ENCODE results near the gene NHLRC4. TPM values are rescaled to one million over a fixed set of nuclear protein-coding genes. Genes with fewer than 3 reads are reported as not detected.
A peak's percentile ranks its signal among the peaks of the same experiment; 100 is the strongest.

Gene NHLRC4
- total and polyA plus RNA-seq, 4 donors, result 0.17 to 7.0 (median 0.25) TPM; not detected in 1

GRCh38 chr16:593406-593805 is 26.6 kb downstream of the NHLRC4 start:
- 34% methylated on average over 9 of the region's 9 CpGs for WGBS
- H3K4me1 ChIP-seq (ENCODE audit: control insufficient read depth in 4 of 4, insufficient read depth in 4 of 4, low read length in 3 of 4), result peaks cover 19 to 67% (median 57%) of the 10 kb centered on the region in 4 donors
- no peaks in the 10 kb centered on the region for H3K9me3 ChIP-seq (ENCODE audit: control insufficient read depth in 4 of 4, low read length in 3 of 4)
- peak overlapping the region; percentile 81 to 88 for H3K27ac ChIP-seq (ENCODE audit: low read depth in 1 of 2, low read length in 2 of 2)
- TF ChIP-seq RXRA (IDR thresholded peaks at IDR 0.05), result peak; percentile 36 to 79
- no peak for TF ChIP-seq RAD21 (IDR thresholded peaks at IDR 0.05)
- no peak for TF ChIP-seq HNF4G (IDR thresholded peaks at IDR 0.05)
- no peak for TF ChIP-seq SP1 (IDR thresholded peaks at IDR 0.05)
- no peak for TF ChIP-seq TAF1 (conservative IDR thresholded peaks at IDR 0.05)
- no peak for TF ChIP-seq FOXA2 (IDR thresholded peaks at IDR 0.05)
- no peak for TF ChIP-seq CTCF (IDR thresholded peaks at IDR 0.05; ENCODE audit: low read depth, low read length, missing input control)
- no peak for TF ChIP-seq REST (IDR thresholded peaks at IDR 0.05)
- peak in 1 of 2 donors; percentile 67 for TF ChIP-seq HNF4A (conservative IDR thresholded peaks at IDR 0.05)
- TF ChIP-seq JUND (IDR thresholded peaks at IDR 0.05), result peak; percentile 87 to 95
- no peak for TF ChIP-seq YY1 (IDR thresholded peaks at IDR 0.05)
- H3K4me3 ChIP-seq (ENCODE audit: low read depth in 1 of 3, low read length in 3 of 3), result no peak overlapping the region
- H3K27me3 ChIP-seq (ENCODE audit: control insufficient read depth in 4 of 4, insufficient read depth in 4 of 4, low read length in 3 of 4), result no peaks in the 10 kb centered on the region
- no peaks in the 10 kb centered on the region for H3K36me3 ChIP-seq (ENCODE audit: control insufficient read depth in 4 of 4, insufficient read depth in 3 of 4, low read depth in 1 of 4, low read length in 3 of 4)
- no peak overlapping the region for H3K9ac ChIP-seq (ENCODE audit: low read depth in 1 of 2, low read length in 2 of 2)
- no peak for DNase-seq (ENCODE audit: low spot score)

GRCh38 chr16:593807-594206 is 27.0 kb downstream of the NHLRC4 start:
- DNase-seq (ENCODE audit: low spot score), result no peak
- Histone ChIP-seq H3K4me1 (ENCODE audit: control insufficient read depth in 4 of 4, insufficient read depth in 4 of 4, low read length in 3 of 4) (peaks cover 21 to 71% (median 60%) of the 10 kb centered on the region in 4 donors), H3K27me3 (ENCODE audit: control insufficient read depth in 4 of 4, insufficient read depth in 4 of 4, low read length in 3 of 4) (no peaks in the 10 kb centered on the region), H3K36me3 (ENCODE audit: control insufficient read depth in 4 of 4, insufficient read depth in 3 of 4, low read depth in 1 of 4, low read length in 3 of 4) (no peaks in the 10 kb centered on the region), H3K9ac (ENCODE audit: low read depth in 1 of 2, low read length in 2 of 2) (no peak overlapping the region), H3K27ac (ENCODE audit: low read depth in 1 of 2, low read length in 2 of 2) (peak overlapping the region; percentile 81 to 88), H3K4me3 (ENCODE audit: low read depth in 1 of 3, low read length in 3 of 3) (no peak overlapping the region), H3K9me3 (ENCODE audit: control insufficient read depth in 4 of 4, low read length in 3 of 4) (no peaks in the 10 kb centered on the region)
- WGBS, result 84% methylated on average over 16 of the region's 16 CpGs
- no peak for TF ChIP-seq NR2F2 (IDR thresholded peaks at IDR 0.05)
- TF ChIP-seq FOXA1 (IDR thresholded peaks at IDR 0.05), result no peak
- no peak for TF ChIP-seq FOXA2 (IDR thresholded peaks at IDR 0.05)
- TF ChIP-seq RXRA (IDR thresholded peaks at IDR 0.05), result no peak
- TF ChIP-seq SP1 (IDR thresholded peaks at IDR 0.05), result no peak
- TF ChIP-seq CTCF (IDR thresholded peaks at IDR 0.05; ENCODE audit: low read depth, low read length, missing input control), result no peak
- TF ChIP-seq YY1 (IDR thresholded peaks at IDR 0.05), result no peak
- no peak for TF ChIP-seq ZBTB33 (IDR thresholded peaks at IDR 0.05)

Measured in liver (tissue), 9 donors.